HG03565 (cell line): Measurements from ENCODE around the gene GDPD4.
"Not testable (repeated sequence)": the region's sequence is repeated elsewhere in the genome, so short reads cannot be mapped to it uniquely, and the experiment has no call there.

Experiments used
- ATAC-seq: cut with Tn5 transposase; IDR thresholded peaks from one replicate; pipeline ENCODE4 v1.9.1; 2021; ENCODE audit warnings: mild to moderate bottlenecking, moderate library complexity; ENCODE audit not compliant: unreplicated experiment

GDPD4 gene

GRCh38 chr11:77301510-77301909, at the start of gene GDPD4:
Gene GDPD4, minus strand, starts transcription at chr11:77301686. Its CDS starts 16,549 bp downstream, at chr11:77285137.
- no peak for ATAC-seq

GRCh38 chr11:77347948-77348347, 46.5 kb upstream of the GDPD4 start:
- no peak for ATAC-seq

- ATAC-seq: no peak
Measured at GRCh38 chr11:77346906-77347603, 45.6 kb upstream of the GDPD4 start.

GRCh38 chr11:77345621-77346020, 44.1 kb upstream of the GDPD4 start:
- ATAC-seq: no peak

- ATAC-seq: no peak
Measured at GRCh38 chr11:77340501-77340900, 39.0 kb upstream of the GDPD4 start.

- no peak for ATAC-seq
Measured at GRCh38 chr11:77332259-77332658, 30.8 kb upstream of the GDPD4 start.

- ATAC-seq: no peak
Measured at GRCh38 chr11:77325159-77325558, 23.7 kb upstream of the GDPD4 start.

GRCh38 chr11:77324508-77324907, 23.0 kb upstream of the GDPD4 start:
- no peak for ATAC-seq

GRCh38 chr11:77322926-77323590, 21.6 kb upstream of the GDPD4 start:
- ATAC-seq: no peak

GRCh38 chr11:77322506-77322905, 21.0 kb upstream of the GDPD4 start:
- no peak for ATAC-seq

GRCh38 chr11:77320351-77320750, 18.9 kb upstream of the GDPD4 start:
- no peak for ATAC-seq

GRCh38 chr11:77318600-77318999, 17.1 kb upstream of the GDPD4 start:
- ATAC-seq: no peak

- no peak for ATAC-seq
Measured at GRCh38 chr11:77316733-77317342, 15.4 kb upstream of the GDPD4 start.

- no peak for ATAC-seq
Measured at GRCh38 chr11:77312107-77312506, 10.6 kb upstream of the GDPD4 start.

GRCh38 chr11:77311701-77312100, 10.2 kb upstream of the GDPD4 start:
- ATAC-seq: no peak

GRCh38 chr11:77310721-77311120, 9.2 kb upstream of the GDPD4 start:
- ATAC-seq: no peak

GRCh38 chr11:77309401-77310085, 8.1 kb upstream of the GDPD4 start:
- ATAC-seq: no peak

- no peak for ATAC-seq
Measured at GRCh38 chr11:77308838-77309237, 7.4 kb upstream of the GDPD4 start.

- ATAC-seq: no peak
Measured at GRCh38 chr11:77303328-77303727, 1.8 kb upstream of the GDPD4 start.

GRCh38 chr11:77302752-77303151, 1.3 kb upstream of the GDPD4 start:
- no peak for ATAC-seq

GRCh38 chr11:77300695-77301094, 791 bp downstream of the GDPD4 start:
- no peak for ATAC-seq

- not testable (repeated sequence) for ATAC-seq
Measured at GRCh38 chr11:77300028-77300427, 1.5 kb downstream of the GDPD4 start.
